CD4-positive, alpha-beta T cell treated with Interleukin-17A for 1 hour (primary cell): ENCODE measurements around the gene FBXO15.

Experiments
- DNase-seq: peaks from one replicate; pipeline ENCODE4 v3.0.0-alpha.2; 2020

The FBXO15 gene

GRCh38 chr18:74152857-74153256 is 5.2 kb upstream of the FBXO15 start:
- DNase-seq: no peak

DNA sequence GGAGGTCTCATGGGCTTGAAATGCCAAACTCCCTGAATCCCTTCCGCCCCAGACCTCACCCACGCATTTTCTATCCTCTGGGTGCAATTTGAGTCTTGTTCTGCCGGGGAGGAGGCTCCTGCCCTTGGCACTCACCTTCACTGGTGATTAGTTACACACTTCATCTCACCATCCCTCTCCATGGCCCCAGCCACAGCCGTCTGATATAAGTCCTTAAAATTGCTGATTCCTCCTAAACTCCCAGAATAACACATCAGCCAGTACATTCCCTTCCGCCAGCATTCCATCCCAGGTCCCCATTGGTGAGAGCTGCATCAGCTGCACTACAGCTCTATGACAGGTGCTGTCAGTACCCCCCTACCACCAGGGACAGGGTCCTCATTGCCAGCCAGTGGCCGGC is 4.6 kb upstream of the FBXO15 start:
- no peak for DNase-seq

DNA sequence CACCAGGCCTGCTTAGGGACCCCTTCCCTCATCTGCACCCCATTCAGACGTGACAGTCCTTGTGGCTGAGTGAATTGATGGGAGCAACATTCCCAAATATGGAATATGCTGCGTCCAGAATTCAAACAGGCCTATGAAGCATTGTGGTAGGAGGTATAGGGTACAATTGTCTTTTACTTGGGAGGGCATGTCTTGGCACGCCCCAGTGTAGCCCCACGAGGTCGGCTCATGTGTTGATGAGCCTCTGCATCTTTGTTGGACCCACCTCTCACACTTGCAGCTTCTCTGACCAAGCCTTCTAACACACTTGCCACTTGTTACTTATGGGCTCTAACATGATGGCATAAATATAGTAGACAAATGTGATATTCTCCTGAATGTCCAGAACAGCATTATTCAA is 2.2 kb upstream of the FBXO15 start:
- no peak for DNase-seq

- no peak for DNase-seq
These were observed 973 bp upstream of the FBXO15 start for GRCh38 chr18:74148543-74149070.

- DNase-seq: no peak
These were observed 199 bp downstream of the FBXO15 start for GRCh38 chr18:74147491-74147778.

DNA sequence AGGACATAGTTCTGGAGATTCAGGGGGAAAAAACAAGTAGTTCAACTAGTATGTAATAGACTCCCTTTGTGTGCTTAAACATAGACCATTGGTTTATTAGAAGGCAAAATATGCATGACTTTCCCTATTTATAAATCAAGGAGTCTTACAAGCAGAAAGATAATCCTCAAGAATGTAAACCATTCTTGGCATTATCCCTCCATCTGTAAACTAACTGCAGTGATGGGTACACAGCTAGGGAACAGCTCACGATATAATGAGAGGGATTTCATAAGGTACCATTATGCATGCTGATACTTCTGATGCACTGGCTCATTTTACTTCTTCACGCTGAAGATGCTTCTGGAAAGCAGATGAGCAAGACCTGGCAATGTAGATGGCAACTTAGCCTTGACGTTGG is 878 bp downstream of the FBXO15 start:
- no peak for DNase-seq

DNA sequence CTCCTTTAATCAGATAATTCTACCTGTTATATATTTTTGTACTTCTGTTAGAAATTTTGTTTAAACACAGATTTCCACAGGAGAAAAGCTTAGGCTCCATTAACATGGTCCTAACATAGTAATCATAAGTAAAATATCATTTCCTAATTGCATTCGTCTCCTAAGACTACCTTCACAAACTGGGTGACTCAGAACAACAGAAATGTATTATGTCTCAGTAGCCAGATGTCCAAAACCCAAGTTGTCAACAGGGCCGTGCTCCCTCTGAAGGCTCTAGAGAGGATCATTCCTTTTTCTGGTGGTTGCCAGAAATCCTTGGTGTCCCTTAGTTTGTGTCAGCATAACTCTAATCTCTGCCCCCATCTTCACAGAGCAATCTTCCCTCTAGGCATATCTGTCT is 5.4 kb downstream of the FBXO15 start:
- DNase-seq: no peak

GRCh38 chr18:74141667-74142066 is 6.0 kb downstream of the FBXO15 start:
- no peak for DNase-seq

GRCh38 chr18:74140582-74140981 is 7.1 kb downstream of the FBXO15 start:
- DNase-seq: no peak

DNA sequence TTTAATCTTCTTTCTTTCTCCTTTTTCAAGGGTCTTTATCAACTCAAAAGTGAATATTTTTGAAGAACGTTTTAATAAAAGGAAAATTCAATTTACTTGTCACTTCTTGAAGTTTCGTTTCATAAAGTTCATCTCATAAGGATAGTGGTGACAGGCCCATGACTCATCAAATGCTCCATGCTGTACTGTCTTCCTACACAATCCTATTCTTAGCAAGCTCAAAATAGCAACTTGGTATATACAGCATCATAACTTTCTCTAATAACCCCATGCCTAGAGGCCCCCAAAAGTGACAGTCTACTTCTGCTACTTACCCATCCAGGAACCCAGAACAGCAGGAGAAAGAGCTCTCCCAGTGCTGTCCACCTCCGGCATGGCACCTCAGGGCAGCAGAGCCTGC is 7.7 kb downstream of the FBXO15 start:
- no peak for DNase-seq

DNA sequence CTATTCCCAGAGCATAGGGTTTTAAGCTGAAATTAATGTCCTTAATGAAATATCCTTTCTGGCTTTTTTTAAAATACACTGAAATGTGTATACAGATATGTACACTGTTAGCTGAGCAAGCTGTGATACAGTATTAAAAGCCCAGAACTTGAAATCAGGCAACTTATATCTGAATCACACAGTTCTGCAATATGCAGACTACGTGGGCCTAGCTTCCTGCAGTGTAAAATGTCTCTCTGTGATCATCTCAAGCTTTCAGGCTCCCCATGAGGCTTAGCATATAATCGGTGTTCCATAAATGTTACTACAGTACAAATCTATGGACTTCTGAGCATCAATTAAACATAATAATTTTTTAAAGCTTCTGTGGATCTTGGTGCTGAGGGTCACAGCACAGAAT is 8.2 kb downstream of the FBXO15 start:
- no peak for DNase-seq

- DNase-seq: no peak
These were observed 9.6 kb downstream of the FBXO15 start for GRCh38 chr18:74137920-74138538.

DNA sequence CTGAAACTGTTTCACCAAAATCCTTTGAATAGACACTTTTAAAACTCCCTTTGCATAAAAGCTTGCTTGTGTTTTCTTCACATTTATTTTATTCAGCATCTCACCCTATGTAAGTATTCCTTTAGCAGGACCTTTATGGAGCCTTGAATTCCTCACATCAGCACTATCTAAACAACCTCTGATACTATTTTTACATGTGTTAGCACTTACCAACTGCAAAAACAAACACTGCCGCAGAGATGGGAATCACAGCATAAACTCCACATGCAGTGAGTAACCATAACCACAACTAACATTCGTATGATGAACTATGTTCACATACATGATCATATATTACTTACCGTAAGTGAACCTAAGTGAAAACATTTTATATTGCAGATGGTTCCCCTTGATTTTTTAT is 15.4 kb downstream of the FBXO15 start:
- no peak for DNase-seq

GRCh38 chr18:74131124-74131523 is 16.5 kb downstream of the FBXO15 start:
- DNase-seq: no peak

GRCh38 chr18:74128159-74128558 is 19.5 kb downstream of the FBXO15 start:
- no peak for DNase-seq

GRCh38 chr18:74126684-74127655 is 20.7 kb downstream of the FBXO15 start:
- no peak for DNase-seq

- DNase-seq: no peak
These were observed 23.0 kb downstream of the FBXO15 start for GRCh38 chr18:74124642-74125041.

- DNase-seq: no peak
These were observed 24.4 kb downstream of the FBXO15 start for GRCh38 chr18:74123200-74123599.

DNA sequence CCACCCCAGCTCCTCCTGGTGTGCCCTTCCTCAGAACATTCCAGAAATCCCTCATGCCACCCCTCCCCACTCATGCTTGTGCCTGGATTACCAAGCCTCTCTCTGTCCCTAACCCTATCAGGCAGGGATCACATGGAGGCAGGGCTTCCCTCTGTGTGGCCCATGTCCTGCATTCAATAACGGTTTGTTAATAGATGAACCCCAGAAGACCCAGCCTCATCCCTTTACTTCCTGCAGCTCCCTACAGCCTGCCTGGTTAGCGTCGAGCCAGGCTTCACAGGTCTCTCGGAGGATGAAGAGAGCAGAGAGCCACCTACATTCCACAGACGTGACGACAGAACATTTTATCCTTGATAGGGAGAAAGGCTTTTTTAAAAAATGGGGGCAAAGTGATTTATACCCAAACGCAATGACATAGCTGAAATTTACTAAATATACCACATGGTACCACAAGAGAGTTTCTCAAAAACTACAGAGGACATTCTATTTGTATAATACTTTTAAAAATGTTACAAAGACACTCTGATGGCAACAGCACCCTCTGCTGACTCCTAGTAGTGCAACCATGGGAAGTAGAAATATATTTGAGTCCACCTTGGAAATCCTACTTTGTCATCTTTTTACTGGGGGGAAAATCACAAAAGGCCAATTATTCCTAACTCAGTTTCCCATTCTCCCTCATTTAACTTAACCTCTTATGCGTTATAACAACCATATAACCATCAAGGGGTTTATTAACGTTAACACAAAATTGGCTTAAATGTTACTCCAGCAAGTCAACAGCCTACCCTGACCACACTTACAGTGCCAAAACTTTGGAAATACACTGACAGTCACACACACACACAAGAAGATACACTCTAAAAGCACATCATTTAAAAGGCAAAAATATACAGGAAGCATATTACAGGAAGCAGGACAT is 30.7 kb downstream of the FBXO15 start:
- DNase-seq: peak; percentile 7

DNA sequence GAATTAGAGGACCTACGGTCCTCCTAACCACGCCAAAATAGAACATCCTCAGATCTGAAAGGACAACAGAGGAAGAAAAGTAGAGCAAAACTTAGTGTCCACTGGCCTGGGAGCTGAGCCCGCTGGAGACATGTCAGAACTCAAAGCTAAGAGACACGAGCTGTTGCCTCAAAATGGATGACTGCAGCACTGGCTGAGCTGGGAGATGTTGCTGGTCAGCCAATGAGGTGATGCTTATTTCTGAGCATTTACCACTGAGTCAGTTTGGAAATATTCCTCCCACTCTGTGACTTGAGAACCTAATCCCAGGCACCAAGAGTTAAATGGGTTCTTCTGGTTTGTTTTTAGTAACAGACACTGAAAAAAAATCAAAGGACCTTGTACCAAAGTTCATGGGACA is 32.6 kb downstream of the FBXO15 start:
- DNase-seq: no peak

DNA sequence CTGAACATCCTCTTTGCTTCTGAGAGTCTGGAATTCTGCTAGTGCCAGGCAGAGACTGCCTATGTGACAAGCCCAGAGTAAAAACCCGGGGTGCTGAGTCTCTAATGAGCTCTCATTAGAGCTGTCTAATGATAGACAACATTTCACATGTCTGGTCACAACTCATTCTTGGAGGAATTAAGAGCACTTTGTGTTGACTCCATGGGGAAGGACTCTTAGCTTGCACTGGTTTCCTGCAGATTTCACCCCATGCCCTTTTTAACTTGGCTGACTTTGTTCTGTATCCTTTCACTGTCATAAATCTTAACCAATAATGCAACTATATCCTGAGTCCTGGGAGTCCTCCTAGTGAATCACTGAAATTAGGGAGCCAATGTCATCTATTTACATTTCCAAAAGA is 33.5 kb downstream of the FBXO15 start:
- DNase-seq: no peak

GRCh38 chr18:74113711-74114110 is 33.9 kb downstream of the FBXO15 start:
- DNase-seq: no peak

- DNase-seq: no peak
These were observed 36.7 kb downstream of the FBXO15 start for GRCh38 chr18:74110976-74111375.
